Sciatic nerve (tissue), 2 donors: ENCODE results near the gene KLHDC7B. TPM values are rescaled to one million over a fixed set of nuclear protein-coding genes. Genes with fewer than 3 reads are reported as not detected.
"Not testable (repeated sequence)": the region's sequence is repeated elsewhere in the genome, so short reads cannot be mapped to it uniquely, and the experiment has no call there.

Experiments used
- ATAC-seq: fragments of 200-7000 bp; cut with Tn5 transposase; one replicate; pipeline ENCODE4 v1.9.1; 2020; ENCODE audit warnings: mild to moderate bottlenecking, moderate library complexity
- DNase-seq: peaks from one replicate; pipeline ENCODE4 v3.0.0-alpha.2; 2020; ENCODE audit warnings: low spot score
- intact Hi-C: fragments of 100-400 bp; cut with DNase I; formaldehyde crosslinking; loops from one replicate; pipeline ENCODE4 v1.14.2; 2022
- total RNA-seq: library from RNA; stranded (reverse); fragmentation: NEBNext Ultra II Directional; extraction: Animal tissue kit (Norgen Biotek cat#: 25700); gene quantifications from one replicate; pipeline ENCODE4 v1.2.1, GENCODE V29; 2021
- donor health status: DM: no; HTN: no; CAD: no.
- donor health status: DM: no; HTN: no; CAD: no.

KLHDC7B gene
- total RNA-seq, 1 donor from 2014 or later: 0.13 TPM

DNA sequence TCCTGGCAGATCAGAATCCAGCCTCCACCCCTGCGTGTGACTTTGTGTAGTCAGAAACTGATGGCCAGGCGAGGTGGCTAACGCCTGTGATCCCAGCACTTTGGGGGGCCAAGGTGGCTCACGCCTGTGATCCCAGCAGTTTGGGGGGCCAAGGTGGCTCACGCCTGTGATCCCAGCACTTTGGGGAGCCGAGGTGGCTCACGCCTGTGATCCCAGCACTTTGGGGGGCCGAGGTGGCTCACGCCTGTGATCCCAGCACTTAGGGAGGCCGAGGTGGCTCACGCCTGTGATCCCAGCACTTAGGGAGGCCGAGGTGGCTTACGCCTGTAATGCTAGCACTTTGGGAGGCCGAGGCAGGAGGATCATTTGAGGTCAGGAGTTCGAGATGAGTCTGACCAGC, 32.5 kb upstream of the KLHDC7B start:
- DNase-seq (no peak), ATAC-seq (no peak)
- intact Hi-C loops: no loop called here

DNA sequence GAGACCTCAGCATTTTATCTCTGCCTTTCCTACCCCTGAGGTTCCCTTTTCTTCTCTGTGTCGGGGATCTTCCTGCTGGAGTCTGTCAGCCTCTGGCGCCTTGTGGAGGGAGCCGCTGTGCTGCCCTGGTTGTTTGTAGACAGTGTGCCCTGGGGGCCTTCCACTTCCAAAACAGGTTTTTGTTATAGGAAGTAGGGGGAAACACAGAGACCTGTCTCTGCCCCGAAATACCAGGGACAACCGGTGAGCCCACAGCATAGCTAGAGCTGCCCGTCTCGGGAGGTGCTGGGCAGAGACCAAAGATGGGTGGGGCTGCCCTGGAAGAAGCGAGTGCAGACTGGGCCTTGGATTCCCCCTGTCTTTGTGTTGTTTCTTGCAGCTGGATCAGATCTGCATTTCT, 29.6 kb upstream of the KLHDC7B start:
- DNase-seq (no peak), ATAC-seq (no peak)
- intact Hi-C loops: no loop called here

DNA sequence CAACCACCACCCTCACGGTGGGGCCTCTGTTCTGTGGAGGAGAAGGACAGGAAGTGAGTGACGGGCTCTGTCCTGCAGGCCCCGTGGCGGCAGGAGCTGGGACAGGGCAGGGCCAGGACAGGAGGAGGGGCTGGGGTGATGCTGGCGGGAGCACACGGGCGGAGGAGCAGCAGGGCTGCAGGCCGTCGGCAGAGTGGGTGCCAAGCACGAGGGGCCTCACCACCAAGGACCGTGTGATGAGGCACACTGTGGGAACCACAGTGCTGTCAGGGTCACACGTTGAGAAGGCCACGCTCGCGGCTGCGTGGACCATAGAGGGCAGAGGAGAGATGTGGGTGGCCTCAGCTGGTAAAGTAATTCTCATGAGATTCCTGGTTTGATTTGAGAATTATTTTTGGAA, 28.8 kb upstream of the KLHDC7B start:
- no peak for ATAC-seq
- DNase-seq: no peak
- intact Hi-C loops: no loop called here

DNA sequence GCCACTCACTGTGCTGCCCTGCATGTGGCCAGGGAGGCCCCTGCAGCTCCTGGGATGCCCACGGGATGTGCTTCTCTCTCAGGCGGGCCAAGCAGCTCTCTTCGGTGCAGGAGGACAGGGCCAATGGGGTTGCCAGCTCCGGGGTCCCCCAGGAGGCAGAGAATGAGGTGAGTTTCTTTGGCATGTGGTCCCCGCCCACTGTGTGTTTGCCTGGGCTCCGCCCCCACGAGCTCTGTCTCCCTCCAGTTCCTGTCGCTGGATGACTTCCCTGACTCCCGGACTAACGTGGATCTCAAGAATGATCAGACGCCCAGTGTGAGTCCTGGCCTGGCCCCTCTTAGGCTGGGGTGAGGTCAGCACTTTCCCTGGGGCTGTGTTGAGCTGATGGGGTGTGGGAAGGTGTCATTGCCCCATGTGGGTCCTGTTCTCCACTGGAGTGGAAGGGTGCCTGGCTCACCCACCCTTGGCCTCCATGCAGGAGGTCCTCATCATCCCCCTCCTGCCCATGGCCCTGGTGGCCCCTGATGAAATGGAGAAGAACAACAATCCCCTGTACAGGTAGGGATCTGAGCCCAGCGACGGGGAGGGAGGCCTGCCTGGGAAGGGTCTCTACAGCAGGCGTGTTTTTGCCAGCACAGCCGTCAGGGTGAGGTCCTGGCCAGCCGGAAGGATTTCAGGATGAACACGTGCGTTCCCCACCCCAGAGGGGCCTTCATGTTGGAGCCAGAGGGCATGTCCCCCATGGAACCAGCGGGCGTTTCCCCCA, 28.0 kb upstream of the KLHDC7B start:
- DNase-seq: no peak
- no peak for ATAC-seq
- intact Hi-C loops: no loop called here

DNA sequence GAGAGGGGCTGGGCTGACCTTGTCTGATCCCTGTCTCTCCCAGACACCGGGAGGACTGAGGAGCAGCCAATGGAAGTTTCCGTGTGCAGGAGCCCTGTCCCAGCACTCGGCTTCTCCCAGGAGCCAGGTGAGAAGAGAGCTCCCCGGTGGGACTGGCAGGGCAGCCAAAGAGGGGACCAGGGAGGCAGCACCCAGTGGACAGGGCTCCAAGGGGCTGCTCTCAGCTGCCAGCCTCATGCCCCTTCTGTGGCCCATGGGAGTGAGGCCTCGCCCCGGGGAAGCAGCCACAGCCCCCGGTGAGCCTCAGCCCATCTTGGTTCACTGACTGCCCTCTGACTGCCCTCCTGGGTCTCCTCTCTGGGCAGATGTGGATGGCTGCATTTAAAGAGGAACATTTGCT, 27.1 kb upstream of the KLHDC7B start:
- no peak for ATAC-seq
- DNase-seq: no peak
- intact Hi-C loops: no loop called here

DNA sequence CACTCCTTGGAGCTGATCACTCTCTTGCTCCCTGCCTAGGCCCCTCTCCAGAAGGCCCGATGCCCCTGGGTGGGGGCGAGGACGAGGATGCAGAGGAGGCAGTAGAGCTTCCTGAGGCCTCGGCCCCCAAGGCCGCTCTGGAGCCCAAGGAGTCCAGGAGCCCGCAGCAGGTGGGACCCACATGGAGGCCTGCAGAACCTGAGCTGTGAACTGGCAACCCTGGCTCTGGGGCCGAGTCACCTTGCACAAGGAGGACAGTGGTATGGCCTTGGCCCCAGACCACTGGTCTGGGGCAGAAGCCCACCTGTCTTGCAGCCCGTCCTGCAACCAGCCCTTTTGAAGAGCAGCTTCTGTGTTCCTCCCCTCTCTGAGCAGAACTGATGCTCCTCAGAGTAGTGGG, 26.5 kb upstream of the KLHDC7B start:
- intact Hi-C loops: no loop called here
- ATAC-seq: no peak

DNA sequence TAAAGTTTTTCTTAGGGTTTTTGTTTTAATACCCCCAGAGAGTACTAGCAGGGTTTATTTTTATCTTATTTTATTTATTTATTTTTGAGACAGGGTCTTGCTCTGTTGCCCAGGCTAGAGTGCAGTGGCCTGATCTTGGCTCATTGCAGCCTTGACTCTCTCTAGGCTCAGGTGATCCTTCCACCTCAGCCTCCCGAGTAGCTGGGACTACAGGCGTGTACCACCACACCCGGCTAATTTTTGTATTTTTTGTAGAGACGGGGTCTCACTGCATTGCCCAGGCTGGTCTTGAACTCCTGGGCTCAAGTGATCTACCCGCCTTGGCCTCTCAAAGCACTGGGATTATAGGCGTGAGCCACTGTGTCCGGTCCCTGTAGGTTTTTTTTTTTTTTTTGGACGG, 25.5 kb upstream of the KLHDC7B start:
- ATAC-seq, DNase-seq, intact Hi-C loops: not testable (repeated sequence)

More for the DNA sequence above, 26.5 kb upstream of the KLHDC7B start:
- no peak for DNase-seq

DNA sequence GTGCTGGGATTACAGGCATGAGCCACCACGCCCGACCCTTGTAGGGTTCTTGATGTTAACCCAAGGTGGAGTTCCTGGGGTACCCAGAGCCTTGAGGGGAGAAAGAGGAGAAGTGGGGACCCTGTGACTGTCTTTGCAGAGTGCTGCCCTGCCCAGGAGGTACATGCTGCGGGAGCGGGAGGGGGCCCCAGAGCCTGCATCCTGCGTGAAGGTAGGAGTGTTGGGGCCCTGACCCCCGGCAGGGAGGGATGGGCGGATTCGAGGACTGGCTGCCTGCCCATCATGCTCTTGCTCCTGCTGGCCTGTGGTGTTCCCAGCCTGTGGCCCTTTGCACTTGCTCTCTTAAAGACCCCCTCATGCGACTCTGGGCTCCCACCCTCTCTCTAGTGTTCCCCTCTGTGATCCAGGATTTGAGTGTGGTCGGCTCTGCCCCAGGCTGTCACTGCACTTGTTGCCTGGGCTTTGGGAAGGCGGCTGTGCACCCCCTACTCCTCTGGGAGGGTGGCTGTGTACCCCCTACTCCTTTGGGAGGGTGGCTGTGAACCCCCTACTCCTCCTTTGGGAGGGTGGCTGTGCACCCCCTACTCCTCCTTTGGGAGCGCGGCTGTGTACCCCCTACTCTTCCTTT, 24.8 kb upstream of the KLHDC7B start:
- no peak for DNase-seq
- no peak for ATAC-seq
- intact Hi-C loops: no loop called here

DNA sequence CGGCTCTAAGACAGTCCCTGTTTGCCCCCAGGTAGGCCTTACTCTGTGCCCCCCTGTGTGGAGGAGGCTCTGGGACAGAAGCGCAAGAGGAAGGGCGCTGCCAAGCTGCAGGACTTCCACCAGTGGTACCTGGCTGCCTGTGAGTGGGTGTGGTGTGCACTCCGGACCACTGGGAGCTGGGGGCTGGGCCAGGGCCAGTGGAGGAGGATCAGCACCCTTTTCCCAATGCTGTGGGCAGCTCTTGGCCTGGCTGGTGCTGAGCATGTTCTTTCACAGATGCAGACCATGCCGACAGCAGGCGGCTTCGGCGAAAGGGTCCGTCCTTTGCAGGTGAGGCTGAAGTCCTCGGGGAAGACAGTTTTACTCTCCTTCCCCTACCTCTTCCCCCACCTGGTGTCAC, 24.0 kb upstream of the KLHDC7B start:
- DNase-seq (no peak), ATAC-seq (no peak)
- intact Hi-C loops: no loop called here

DNA sequence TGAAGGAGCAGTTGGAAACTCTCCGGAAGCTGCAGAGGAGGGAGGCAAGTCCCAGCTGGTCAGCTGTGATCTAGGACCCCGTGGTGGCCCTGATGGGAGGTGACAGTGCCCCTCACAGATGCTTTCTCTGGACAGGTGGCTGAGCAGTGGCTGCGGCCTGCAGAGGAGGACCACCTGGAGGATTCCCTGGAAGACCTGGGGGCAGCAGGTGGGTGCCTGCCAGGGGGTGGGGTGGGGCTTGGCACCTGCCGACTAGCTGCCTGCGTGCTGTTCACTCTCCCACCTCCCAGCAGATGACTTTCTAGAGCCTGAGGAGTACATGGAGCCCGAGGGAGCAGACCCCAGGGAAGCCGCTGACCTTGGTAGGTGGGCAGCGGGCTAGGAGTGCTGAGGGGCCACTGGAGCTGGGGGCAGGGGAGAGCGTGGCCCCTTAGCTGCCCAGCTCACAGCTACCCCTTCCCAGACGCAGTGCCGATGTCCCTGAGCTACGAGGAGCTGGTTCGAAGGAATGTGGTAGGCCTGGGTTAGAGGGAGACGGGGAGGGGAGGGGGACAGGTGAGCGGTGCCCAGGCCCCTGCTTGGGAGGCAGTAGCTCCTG, 23.4 kb upstream of the KLHDC7B start:
- intact Hi-C loops: no loop called here
- no peak for ATAC-seq

DNA sequence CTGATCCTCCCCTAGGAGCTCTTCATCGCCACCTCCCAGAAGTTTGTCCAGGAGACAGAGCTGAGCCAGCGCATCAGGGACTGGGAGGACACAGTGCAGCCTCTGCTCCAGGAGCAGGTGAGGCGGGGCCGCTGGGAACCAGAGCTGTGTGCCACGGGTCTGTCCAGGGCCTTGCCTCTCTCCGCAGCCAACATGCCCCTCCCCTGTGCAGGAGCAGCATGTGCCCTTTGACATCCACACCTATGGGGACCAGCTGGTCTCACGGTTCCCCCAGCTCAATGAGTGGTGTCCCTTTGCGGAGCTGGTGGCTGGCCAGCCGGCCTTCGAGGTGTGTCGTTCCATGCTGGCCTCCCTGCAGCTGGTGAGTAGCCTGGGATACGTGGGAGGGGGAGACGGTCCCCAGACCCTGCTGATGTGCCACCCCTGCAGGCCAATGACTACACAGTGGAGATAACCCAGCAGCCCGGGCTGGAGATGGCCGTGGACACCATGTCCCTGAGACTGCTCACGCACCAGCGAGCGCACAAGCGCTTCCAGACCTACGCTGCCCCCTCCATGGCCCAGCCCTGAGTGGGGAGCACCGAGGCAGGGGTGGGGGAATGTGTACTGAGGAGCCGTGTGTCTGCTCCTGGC, 22.8 kb upstream of the KLHDC7B start:
- DNase-seq: no peak
- intact Hi-C loops: no loop called here
- ATAC-seq: no peak

More for the DNA sequence above, 23.4 kb upstream of the KLHDC7B start:
- no peak for DNase-seq

DNA sequence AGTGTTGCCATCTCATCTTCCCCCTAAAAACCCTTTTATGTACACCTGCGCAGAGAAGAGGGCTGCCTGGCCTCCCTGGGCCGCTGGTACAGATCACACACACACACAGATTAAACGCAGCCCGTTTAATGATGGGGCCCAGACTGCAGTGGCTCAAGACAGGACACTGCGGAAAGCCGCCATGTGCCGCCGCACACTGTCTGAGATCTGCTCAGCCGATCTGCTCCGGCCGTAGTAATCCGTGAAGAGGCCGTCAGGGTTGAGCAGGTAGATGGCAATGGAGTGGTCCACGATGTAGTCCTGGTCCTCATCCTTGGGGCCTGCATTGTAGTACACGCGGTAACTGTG, 22.3 kb upstream of the KLHDC7B start:
- ATAC-seq (no peak), DNase-seq (no peak)
- intact Hi-C loops: no loop called here

DNA sequence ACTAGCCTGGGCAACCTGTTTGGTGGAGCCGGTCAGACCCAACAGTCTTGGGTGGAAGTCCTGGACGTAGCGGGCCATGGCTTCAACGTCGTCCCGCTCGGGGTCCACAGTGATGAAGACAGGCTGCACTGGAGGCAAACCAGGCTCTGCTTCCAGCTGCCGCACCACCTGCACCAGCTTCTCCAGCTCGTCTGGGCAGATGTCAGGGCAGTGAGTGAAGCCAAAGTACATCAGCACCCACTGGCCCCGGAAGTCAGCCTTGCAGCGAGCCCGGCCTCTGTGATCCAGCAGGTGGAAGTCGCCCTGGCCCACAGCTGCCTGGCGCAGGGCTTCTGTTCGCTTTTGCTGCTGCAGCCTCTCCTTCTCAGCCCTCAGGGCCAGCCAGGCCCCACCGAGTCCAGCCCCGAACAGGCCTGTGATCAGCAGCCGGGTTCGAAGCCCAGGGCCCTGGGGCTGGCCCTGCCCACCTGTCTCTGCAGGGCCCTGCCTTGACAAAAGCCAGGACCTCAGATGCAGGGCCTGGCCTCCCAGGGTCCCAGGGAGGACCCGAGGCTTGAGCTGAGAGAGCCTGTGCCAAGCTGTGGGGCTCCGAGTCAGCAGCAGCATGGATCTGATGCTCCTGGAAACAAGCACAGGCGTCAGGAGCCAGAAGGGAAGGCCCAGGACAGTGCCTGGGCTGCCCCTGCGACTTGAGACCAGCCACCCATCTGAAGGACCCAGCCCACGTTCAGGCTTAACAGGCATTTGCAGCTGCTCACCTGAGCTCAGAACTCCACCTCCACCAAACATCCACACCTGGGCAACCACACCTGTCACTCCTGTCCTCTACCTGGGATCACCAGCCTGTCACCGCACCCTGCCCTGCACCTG, 21.7 kb upstream of the KLHDC7B start:
- ATAC-seq: no peak
- peak; percentile 64 for DNase-seq
- intact Hi-C loops: no loop called here

DNA sequence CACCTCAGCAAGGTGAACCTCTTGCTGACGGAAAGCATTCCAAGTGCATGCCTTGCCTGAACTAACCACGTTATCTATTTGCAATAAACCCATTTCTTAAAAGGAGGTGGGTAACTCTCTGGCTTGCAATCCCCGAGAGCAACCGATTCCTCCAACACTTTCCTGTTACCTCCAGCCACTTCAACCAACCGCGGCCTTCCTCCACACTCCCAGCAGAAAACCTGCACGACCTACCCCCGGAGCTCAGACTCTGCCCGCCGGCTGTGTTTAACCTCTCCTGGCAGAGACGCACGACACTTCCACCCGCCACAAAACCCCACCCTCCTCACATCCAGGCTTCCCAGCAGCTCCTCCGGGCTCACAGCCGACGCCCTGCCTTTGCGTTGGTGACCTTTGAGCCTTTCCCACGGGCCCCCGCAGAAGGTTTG, 21.0 kb upstream of the KLHDC7B start:
- ATAC-seq (no peak), DNase-seq (no peak)
- intact Hi-C loops: loop anchor here (1.0 kb wide), 1 partner anchor 16 kb away; no protein-coding TSS in a partner anchor

DNA sequence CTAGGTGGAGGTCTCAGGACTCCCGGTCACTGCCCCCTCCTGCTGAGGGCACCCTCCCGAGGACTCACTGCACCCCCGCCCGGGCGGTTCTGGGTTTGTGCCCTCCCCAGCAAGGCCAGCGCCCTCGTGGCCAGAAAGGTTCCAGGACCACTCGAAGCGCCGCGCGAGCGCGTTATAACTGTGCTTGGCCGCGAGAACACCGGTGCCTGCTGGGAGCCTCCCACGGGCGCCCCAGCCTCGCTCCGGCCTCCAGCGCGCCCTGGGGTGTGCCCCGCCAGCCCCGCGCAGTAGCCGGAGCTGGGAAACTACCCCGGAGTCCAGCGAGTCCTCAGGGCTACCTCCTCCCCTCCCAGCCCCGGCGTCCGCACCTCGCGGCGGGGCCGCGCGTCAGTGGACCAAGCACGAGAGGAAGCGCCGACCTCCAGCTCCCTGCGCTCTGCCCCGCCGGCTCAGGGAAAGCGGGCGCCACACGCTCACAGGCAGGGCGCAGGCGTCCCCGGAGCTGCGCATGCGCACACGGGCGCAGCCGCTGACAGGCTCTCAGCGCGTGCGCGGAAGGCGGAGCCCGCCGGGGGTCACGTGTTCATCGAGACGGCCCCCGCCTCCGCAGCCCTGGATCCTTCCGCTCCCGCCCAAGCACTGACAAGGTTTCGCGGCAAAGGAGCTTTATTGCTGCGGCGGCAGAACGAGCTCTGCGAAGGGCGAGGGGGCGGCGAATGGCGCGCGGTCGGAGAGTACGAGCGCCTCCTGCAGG, 20.4 kb upstream of the KLHDC7B start, which contains the start of gene SCO2:
SCO2 (minus strand) TSS at position 495 of the 754 bp plus-strand sequence. CDS start 1,187 bp downstream, outside the sequence.
- peak; percentile 99 for DNase-seq
- peak; percentile 79 for ATAC-seq
- intact Hi-C loops: loop anchor here (1.0 kb wide), 1 partner anchor 15 kb away; no protein-coding TSS in a partner anchor

DNA sequence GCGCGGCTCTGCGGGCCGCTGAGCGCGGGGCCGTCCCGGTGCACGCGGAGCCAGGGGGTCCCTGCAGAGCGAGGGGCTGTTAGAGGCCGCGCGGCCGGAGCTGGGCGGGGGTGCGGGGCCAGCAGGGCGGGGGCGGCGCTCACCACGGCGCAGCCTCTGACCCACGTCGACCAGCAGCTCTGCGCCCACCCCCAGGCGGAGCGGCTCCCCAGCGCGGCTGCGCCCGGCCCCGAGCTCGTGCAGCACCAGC, 19.9 kb upstream of the KLHDC7B start:
- DNase-seq (no peak), ATAC-seq (no peak)
- intact Hi-C loops: loop anchor here (1.0 kb wide), 1 partner anchor 15 kb away; no protein-coding TSS in a partner anchor

DNA sequence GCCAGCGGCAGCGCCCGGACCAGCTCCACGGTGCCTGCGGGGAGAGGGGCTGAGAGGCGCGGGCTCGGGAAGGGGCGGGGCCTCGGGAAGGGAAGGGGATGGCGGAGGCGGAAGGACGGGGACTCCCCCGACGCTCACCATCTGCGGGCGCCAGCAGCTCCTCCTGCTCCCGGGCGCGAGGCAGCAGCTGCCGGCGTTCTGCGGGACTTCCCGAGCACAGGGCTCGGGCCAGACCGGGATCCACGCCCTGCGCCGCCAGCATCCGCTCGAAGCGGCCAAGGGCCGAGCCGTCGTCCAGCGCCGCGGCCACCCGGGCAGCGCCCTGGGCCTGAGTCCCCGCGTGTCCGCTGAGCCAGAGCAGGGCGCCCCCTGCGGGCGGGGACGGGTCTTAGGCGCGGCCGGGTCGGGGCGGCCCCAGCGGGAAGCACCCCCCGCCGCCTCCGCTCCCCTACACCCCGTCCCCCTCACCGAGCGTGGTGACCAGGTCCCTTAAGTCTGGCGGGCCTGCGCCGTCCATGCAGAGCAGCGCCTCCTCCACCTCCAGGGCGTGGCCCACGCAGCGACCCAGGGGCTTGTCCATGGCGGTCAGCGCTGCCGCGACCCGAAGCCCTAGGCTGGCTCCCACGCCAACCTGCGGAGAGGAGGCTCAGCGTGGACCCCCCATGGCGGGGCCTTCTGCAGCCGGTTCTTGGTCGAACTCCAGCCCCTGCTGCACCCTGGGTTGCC, 19.4 kb upstream of the KLHDC7B start:
- ATAC-seq (peak; percentile 18), DNase-seq (peak; percentile 92)
- intact Hi-C loops: no loop called here
